Kidney (tissue), 14 donors: ENCODE data around the gene S100A12. TPM values are rescaled to one million over a fixed set of nuclear protein-coding genes. Genes with fewer than 3 reads are reported as not detected.

Experiments used
- DNase-seq, 5 donors: peaks; one replicate each; pipeline ENCODE4 v3.0.0-alpha.2; 2013 to 2020
- FAIRE-seq: peaks from 2 replicates; lab custom pipeline; 2012; peaks lifted over from hg19 to GRCh38; lab: Jason Lieb, UNC
- H3K27ac ChIP-seq, 2 donors: one replicate each; pipeline ENCODE4 v1.7.0; 2013; ENCODE audit warnings: low read depth in 2 of 2, low read length in 2 of 2, inconsistent platforms in 1 of 2
- H3K27me3 ChIP-seq: one replicate; pipeline ENCODE4 v1.7.1; 2013; ENCODE audit warnings: low read length, inconsistent platforms; ENCODE audit not compliant: control insufficient read depth, insufficient read depth
- H3K36me3 ChIP-seq, 3 donors: one replicate each; pipeline versions ENCODE4 v1.7.0 to v1.7.1; 2013; ENCODE audit warnings: low read length in 3 of 3, control low read depth in 1 of 3, inconsistent platforms in 1 of 3; ENCODE audit not compliant: insufficient read depth in 3 of 3, control insufficient read depth in 2 of 3
- H3K4me1 ChIP-seq, 3 donors: one replicate each; pipeline versions ENCODE4 v1.7.0 to v1.7.1; 2013; ENCODE audit warnings: low read length in 3 of 3, inconsistent platforms in 1 of 3, low read depth in 1 of 3; ENCODE audit not compliant: control insufficient read depth in 2 of 3, insufficient read depth in 2 of 3
- H3K4me3 ChIP-seq, 3 donors: one replicate each; pipeline versions ENCODE4 v1.7.0 to v1.8.1; 2013; ENCODE audit warnings: low read length in 3 of 3, control low read depth in 1 of 3, inconsistent platforms in 1 of 3
- H3K9ac ChIP-seq, 3 donors: one replicate each; pipeline versions ENCODE4 v1.7.0 to v1.7.1; 2013; ENCODE audit warnings: low read length in 3 of 3, control low read depth in 1 of 3, inconsistent platforms in 1 of 3
- H3K9me3 ChIP-seq, 3 donors: one replicate each; pipeline versions ENCODE4 v1.7.0 to v1.7.1; 2013; ENCODE audit warnings: low read length in 3 of 3, control low read depth in 1 of 3, inconsistent platforms in 1 of 3; ENCODE audit not compliant: control insufficient read depth in 2 of 3, insufficient read depth in 1 of 3
- CTCF ChIP-seq: IDR thresholded peaks from 3 replicates; pipeline ENCODE4 v1.5.1; 2012; ENCODE audit warnings: mild to moderate bottlenecking, moderate library complexity, borderline replicate concordance; ENCODE audit not compliant: insufficient read depth; ENCODE audit errors: extremely low read depth
- intact Hi-C: fragments of 100-400 bp; cut with DNase I; formaldehyde crosslinking; loops from one replicate; pipeline ENCODE4 v1.11.1; 2022
- polyA plus RNA-seq: library from polyadenylated mRNA; stranded (reverse); fragments of 350-450 nt; fragmentation: Illumina TruSeq; extraction: RNeasy Lipid Tissue Mini Kit (QIAGEN cat#74804); gene quantifications from one replicate; pipeline ENCODE4 v1.2.3, GENCODE V29; 2014; ENCODE audit warnings: low read depth, low replicate concordance; ENCODE audit not compliant: insufficient read depth
- total RNA-seq: library from RNA; stranded (reverse); fragmentation: NEBNext Ultra II Directional; extraction: Animal tissue kit (Norgen Biotek cat#: 25700); gene quantifications from one replicate; pipeline ENCODE4 v1.2.1, GENCODE V29; 2021
- donor health status: control.
- donor health status: control.
- donor health status: control.
- donor health status: control.
- donor health status: control.
- donor health status: DM: yes; HTN: yes; CAD: no.
- donor health status: Normal renal cell carcinoma (clear cell type).

The S100A12 gene
- total and polyA plus RNA-seq, 2 donors from 2014 or later: 1.3 to 2.7 TPM

DNA sequence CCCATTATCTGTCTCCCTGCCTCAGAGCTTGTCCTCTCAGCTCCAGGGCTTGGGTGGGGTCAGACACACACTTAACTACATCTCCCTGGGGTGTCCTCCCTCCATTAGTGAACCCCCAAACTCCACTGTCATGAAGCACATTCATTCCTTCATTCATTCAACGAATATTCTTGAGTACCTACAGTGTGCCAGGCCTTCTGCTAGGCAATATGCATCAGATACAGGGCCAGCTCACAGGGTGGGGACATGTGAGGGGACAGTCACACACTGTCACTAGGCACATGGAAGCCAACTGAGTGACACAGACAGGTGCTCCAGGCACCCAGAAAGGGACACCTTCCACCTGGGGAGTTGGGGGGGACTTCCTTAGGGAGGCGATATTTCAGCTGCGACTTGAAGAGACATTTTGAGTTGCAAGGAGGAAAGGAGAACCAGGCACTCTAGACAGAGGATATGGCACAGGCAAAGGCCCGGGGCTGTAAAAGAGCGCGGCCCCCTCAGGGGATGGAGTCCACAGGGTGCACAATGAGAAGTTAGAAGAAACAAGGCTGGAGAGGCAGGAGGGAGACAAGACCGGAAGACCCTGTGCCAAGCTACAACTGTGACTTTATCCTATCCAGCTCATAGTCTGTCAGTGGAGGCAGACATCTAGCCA, 24.1 kb upstream of the S100A12 start:
- Histone ChIP-seq H3K9me3 (no peaks in the 10 kb centered on the region), H3K4me1 (no peaks in the 10 kb centered on the region), H3K36me3 (no peaks in the 10 kb centered on the region), H3K9ac (no peak overlapping the region), H3K27ac (no peak overlapping the region), H3K4me3 (no peak overlapping the region), H3K27me3 (no peaks in the 10 kb centered on the region)
- no peak for FAIRE-seq
- no peak for DNase-seq
- intact Hi-C loops: no loop called here
- TF ChIP-seq CTCF: no peak

GRCh38 chr1:153397924-153398651, 22.7 kb upstream of the S100A12 start:
- no peak for FAIRE-seq
- intact Hi-C loops: no loop called here

GRCh38 chr1:153397051-153397923, 21.9 kb upstream of the S100A12 start:
- FAIRE-seq: no peak
- Histone ChIP-seq H3K9ac (no peak overlapping the region), H3K4me3 (no peak overlapping the region), H3K27me3 (no peaks in the 10 kb centered on the region), H3K27ac (no peak overlapping the region), H3K36me3 (no peaks in the 10 kb centered on the region), H3K4me1 (no peaks in the 10 kb centered on the region), H3K9me3 (no peaks in the 10 kb centered on the region)
- no peak for TF ChIP-seq CTCF
- intact Hi-C loops: no loop called here
- DNase-seq: no peak

More at GRCh38 chr1:153397924-153398651, 22.7 kb upstream of the S100A12 start:
- Histone ChIP-seq H3K9me3 (no peaks in the 10 kb centered on the region), H3K4me1 (no peaks in the 10 kb centered on the region), H3K27me3 (no peaks in the 10 kb centered on the region), H3K4me3 (no peak overlapping the region), H3K9ac (no peak overlapping the region), H3K27ac (no peak overlapping the region), H3K36me3 (no peaks in the 10 kb centered on the region)
- no peak for DNase-seq
- no peak for TF ChIP-seq CTCF
